B cell (primary cell): ENCODE data around the gene MYOD1. TPM values are rescaled to one million over a fixed set of nuclear protein-coding genes. Genes with fewer than 3 reads are reported as not detected.

Experiments
- ATAC-seq: fragments of 200-7000 bp; cut with Tn5 transposase; one replicate; pipeline ENCODE4 v1.10.0; 2021; ENCODE audit warnings: low read depth, mild to moderate bottlenecking, moderate number of reproducible peaks, moderate library complexity
- CTCF ChIA-PET: fragments of 350-600 bp; sonication (Branson Sonifier 250); formaldehyde crosslinking; loops from one replicate; lab custom pipeline; 2021; ENCODE audit warnings: antibody characterized with exemption, inconsistent platforms; lab: Charles Lee
- POLR2A ChIA-PET: fragments of 350-600 bp; sonication (Branson Sonifier 250); formaldehyde crosslinking; loops from one replicate; lab custom pipeline; 2021; ENCODE audit warnings: antibody characterized with exemption; lab: Charles Lee
- DNase-seq: peaks from one replicate; pipeline ENCODE4 v3.0.0; 2013
- H2AFZ ChIP-seq: 2 replicates; pipeline ENCODE4 v1.6.1; 2012; ENCODE audit warnings: mild to moderate bottlenecking, low read depth, low read length; ENCODE audit not compliant: insufficient read depth, poor library complexity, severe bottlenecking
- H3K27ac ChIP-seq, 2 donors: 1 replicate in 1 of 2; 2 replicates in 1 of 2; pipeline ENCODE4 v1.5.1; 2012 to 2013; ENCODE audit warnings: low read length in 2 of 2, mild to moderate bottlenecking in 2 of 2, moderate library complexity in 1 of 2
- H3K27me3 ChIP-seq, 4 experiments: fragments of 200-600 bp in 1 of 4; sonication (generic) in 1 of 4; replicated peaks in 1 of 4; 1 replicate in 2 of 4; 2 replicates in 2 of 4; pipeline versions ENCODE4 v1.6.1 to v1.7.0; 2013 to 2016; ENCODE audit warnings: low read length in 3 of 4, mild to moderate bottlenecking in 2 of 4, mixed read lengths in 1 of 4, moderate library complexity in 1 of 4; ENCODE audit not compliant: insufficient read depth in 4 of 4, control insufficient read depth in 3 of 4; ENCODE audit errors: control extremely low read depth in 1 of 4
- H3K36me3 ChIP-seq, 2 experiments: replicated peaks in 1 of 2; 1 replicate in 1 of 2; 2 replicates in 1 of 2; pipeline versions ENCODE4 v1.6.1 to v1.7.1; 2013; ENCODE audit warnings: low read length in 1 of 2; ENCODE audit not compliant: insufficient read depth in 2 of 2, control insufficient read depth in 1 of 2; ENCODE audit errors: control extremely low read depth in 1 of 2, extremely low read depth in 1 of 2
- H3K4me1 ChIP-seq, 2 donors: fragments of 200-600 bp in 1 of 2; sonication (generic) in 1 of 2; 1 replicate in 1 of 2; 2 replicates in 1 of 2; pipeline versions ENCODE4 v1.5.1 to v1.6.1; 2013 to 2017; ENCODE audit warnings: low read length in 2 of 2; ENCODE audit not compliant: control insufficient read depth in 2 of 2, insufficient read depth in 2 of 2
- H3K4me2 ChIP-seq: replicated peaks from 2 replicates; pipeline ENCODE3; 2012; ENCODE audit warnings: mild to moderate bottlenecking, low read depth, low read length; ENCODE audit not compliant: poor library complexity, severe bottlenecking
- H3K4me3 ChIP-seq, 5 experiments: fragments of 200-600 bp in 1 of 5; sonication (generic) in 1 of 5; 1 replicate in 3 of 5; 2 replicates in 2 of 5; pipeline versions ENCODE4 v1.5.1 to v1.7.0; 2011 to 2016; ENCODE audit warnings: low read length in 4 of 5, mild to moderate bottlenecking in 4 of 5, low read depth in 2 of 5, control low read depth in 1 of 5, moderate library complexity in 1 of 5; ENCODE audit not compliant: insufficient read depth in 1 of 5; ENCODE audit errors: control extremely low read depth in 1 of 5, extremely low read depth in 1 of 5
- H3K79me2 ChIP-seq: fragments of 200-600 bp; sonication (generic); one replicate; pipeline ENCODE4 v1.6.0; 2016; ENCODE audit warnings: low read length; ENCODE audit not compliant: control insufficient read depth, insufficient read depth
- H3K9ac ChIP-seq: fragments of 200-600 bp; sonication (generic); 2 replicates; pipeline ENCODE4 v1.6.1; 2017; ENCODE audit warnings: mild to moderate bottlenecking, low read length, moderate library complexity
- H3K9me3 ChIP-seq, 3 donors: one replicate each; pipeline versions ENCODE4 v1.6.1 to v1.7.1; 2013; ENCODE audit warnings: low read length in 2 of 3; ENCODE audit not compliant: control insufficient read depth in 2 of 3, insufficient read depth in 1 of 3; ENCODE audit errors: control extremely low read depth in 1 of 3
- H4K20me1 ChIP-seq: 2 replicates; pipeline ENCODE4 v1.6.0; 2012; ENCODE audit warnings: mild to moderate bottlenecking, low read length; ENCODE audit not compliant: insufficient read depth, control insufficient read depth, poor library complexity, severe bottlenecking
- H3K27ac Mint-ChIP-seq: one replicate; pipeline ENCODE4 v1.8.0; 2021; ENCODE audit warnings: mixed read lengths
- H3K27me3 Mint-ChIP-seq: one replicate; pipeline ENCODE4 v1.8.0; 2021; ENCODE audit warnings: mixed read lengths
- H3K4me1 Mint-ChIP-seq: one replicate; pipeline ENCODE4 v1.8.0; 2021; ENCODE audit warnings: mixed read lengths
- H3K4me3 Mint-ChIP-seq: one replicate; pipeline ENCODE4 v1.8.0; 2021; ENCODE audit warnings: mixed read lengths
- H3K9me3 Mint-ChIP-seq: one replicate; pipeline ENCODE4 v1.8.0; 2022; ENCODE audit warnings: mixed read lengths; ENCODE audit not compliant: insufficient read depth
- EZH2 ChIP-seq: IDR thresholded peaks from 2 replicates; pipeline ENCODE4 v1.6.1; 2012; ENCODE audit warnings: borderline replicate concordance, low read depth, mild to moderate bottlenecking, moderate library complexity, low read length; ENCODE audit not compliant: insufficient read depth, poor library complexity, severe bottlenecking
- WGBS: methylation state at CpG from one replicate; pipeline ENCODE4 v1.1.5; 2013; ENCODE audit warnings: missing lambda C conversion rate; ENCODE audit not compliant: insufficient coverage; 5-methylcytosine and 5-hydroxymethylcytosine counted together
- intact Hi-C: fragments of 100-400 bp; cut with micrococcal nuclease; formaldehyde crosslinking; loops from one replicate; pipeline ENCODE4 v1.10.0; 2022
- polyA plus RNA-seq: library from polyadenylated mRNA; depleted of rRNA; stranded (reverse); fragments of >200 nt; gene quantifications from 2 replicates; pipeline ENCODE4 v1.2.3, GENCODE V29; 2012
- total RNA-seq, 2 donors: library from RNA; stranded (reverse); fragments of 120-200 nt in 1 of 2; gene quantifications; 1 replicate in 1 of 2; 2 replicates in 1 of 2; pipeline versions ENCODE4 v1.2.3 to v1.2.4, GENCODE V29; 2013 to 2022
- TF ChIP-seq, protein P1 (sequence below): fragments of 200-600 bp; IDR thresholded peaks from one replicate; pipeline ENCODE4 v1.8.0; 2022; ENCODE audit warnings: antibody characterized with exemption, mild to moderate bottlenecking

The MYOD1 gene
- total and polyA plus RNA-seq, 2 donors (not counting 1 experiment from before 2014, with no cell fraction given): not detected

DNA sequence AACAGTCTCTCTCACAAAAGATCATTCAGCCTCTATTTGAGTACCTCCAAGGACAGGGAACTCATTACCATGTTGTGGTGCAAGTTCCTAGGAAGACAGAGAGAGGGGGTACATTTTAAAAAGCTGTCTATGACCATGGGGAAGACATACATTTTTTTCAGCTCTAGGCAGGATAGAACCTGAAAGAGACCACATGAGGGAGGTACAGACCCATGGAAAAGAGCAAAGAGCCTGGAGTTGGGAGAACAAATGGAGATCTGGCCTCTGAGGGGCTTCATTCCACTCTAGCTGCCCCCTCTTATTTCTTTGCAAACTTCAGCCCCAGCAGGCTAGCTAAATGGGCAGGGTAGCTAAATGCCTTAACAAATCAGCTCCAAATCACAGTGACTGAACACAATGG lies 51.5 kb downstream of the MYOD1 start:
- no peaks in the 10 kb centered on the region for H3K27me3 Mint-ChIP-seq
- no peaks in the 10 kb centered on the region for H3K4me1 ChIP-seq
- H3K4me1 Mint-ChIP-seq: no peaks in the 10 kb centered on the region
- H3K4me3 ChIP-seq: no peak overlapping the region
- H3K9ac ChIP-seq: no peak overlapping the region
- H3K27me3 ChIP-seq: no peaks in the 10 kb centered on the region
- H3K9me3 Mint-ChIP-seq: no peaks in the 10 kb centered on the region
- CTCF ChIA-PET: no interaction called here
- TF ChIP-seq, protein P1, sequence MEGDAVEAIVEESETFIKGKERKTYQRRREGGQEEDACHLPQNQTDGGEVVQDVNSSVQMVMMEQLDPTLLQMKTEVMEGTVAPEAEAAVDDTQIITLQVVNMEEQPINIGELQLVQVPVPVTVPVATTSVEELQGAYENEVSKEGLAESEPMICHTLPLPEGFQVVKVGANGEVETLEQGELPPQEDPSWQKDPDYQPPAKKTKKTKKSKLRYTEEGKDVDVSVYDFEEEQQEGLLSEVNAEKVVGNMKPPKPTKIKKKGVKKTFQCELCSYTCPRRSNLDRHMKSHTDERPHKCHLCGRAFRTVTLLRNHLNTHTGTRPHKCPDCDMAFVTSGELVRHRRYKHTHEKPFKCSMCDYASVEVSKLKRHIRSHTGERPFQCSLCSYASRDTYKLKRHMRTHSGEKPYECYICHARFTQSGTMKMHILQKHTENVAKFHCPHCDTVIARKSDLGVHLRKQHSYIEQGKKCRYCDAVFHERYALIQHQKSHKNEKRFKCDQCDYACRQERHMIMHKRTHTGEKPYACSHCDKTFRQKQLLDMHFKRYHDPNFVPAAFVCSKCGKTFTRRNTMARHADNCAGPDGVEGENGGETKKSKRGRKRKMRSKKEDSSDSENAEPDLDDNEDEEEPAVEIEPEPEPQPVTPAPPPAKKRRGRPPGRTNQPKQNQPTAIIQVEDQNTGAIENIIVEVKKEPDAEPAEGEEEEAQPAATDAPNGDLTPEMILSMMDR: no peak
- TF ChIP-seq EZH2: no peak
- no peak overlapping the region for H3K27ac Mint-ChIP-seq
- H3K4me2 ChIP-seq: no peak overlapping the region
- intact Hi-C loops: no loop called here
- H3K9me3 ChIP-seq: peaks cover 0 to 4% (median 0%) of the 10 kb centered on the region in 3 donors
- POLR2A ChIA-PET: no interaction called here
- ATAC-seq: no peak
- DNase-seq: no peak
- no peaks in the 10 kb centered on the region for H3K79me2 ChIP-seq
- no peaks in the 10 kb centered on the region for H3K36me3 ChIP-seq
- no peak overlapping the region for H3K4me3 Mint-ChIP-seq
- H3K27ac ChIP-seq: no peak overlapping the region
- no peak overlapping the region for H2AFZ ChIP-seq
- no peaks in the 10 kb centered on the region for H4K20me1 ChIP-seq

DNA sequence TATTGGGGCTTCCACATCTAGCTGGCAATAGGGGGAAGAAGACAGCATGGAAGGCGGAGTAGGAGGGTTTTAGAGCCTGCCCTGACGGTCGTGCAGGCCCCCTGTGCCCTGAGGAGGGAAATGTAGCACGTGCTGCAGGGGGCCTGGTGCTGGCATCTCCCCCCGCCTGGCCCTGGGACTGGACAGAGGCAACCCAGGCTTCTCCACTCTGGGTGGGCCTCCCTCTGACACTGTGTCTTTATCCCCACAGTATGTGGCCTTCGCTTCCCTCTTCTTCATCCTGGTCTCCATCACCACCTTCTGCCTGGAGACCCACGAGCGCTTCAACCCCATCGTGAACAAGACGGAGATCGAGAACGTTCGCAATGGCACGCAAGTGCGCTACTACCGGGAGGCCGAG lies 52.0 kb downstream of the MYOD1 start:
- Histone ChIP-seq H4K20me1 (no peaks in the 10 kb centered on the region), H3K9ac (no peak overlapping the region), H2AFZ (no peak overlapping the region), H3K27me3 (no peaks in the 10 kb centered on the region), H3K27ac (no peak overlapping the region), H3K36me3 (no peaks in the 10 kb centered on the region), H3K4me2 (no peak overlapping the region), H3K4me1 (no peaks in the 10 kb centered on the region), H3K9me3 (peaks cover 0 to 4% (median 0%) of the 10 kb centered on the region in 3 donors), H3K4me3 (no peak overlapping the region), H3K79me2 (no peaks in the 10 kb centered on the region)
- Mint-ChIP-seq H3K9me3 (no peaks in the 10 kb centered on the region), H3K4me3 (no peak overlapping the region), H3K27ac (no peak overlapping the region), H3K4me1 (no peaks in the 10 kb centered on the region), H3K27me3 (no peaks in the 10 kb centered on the region)
- no peak for TF ChIP-seq EZH2
- TF ChIP-seq, protein P1: no peak
- 87% methylated on average over 17 of the region's 17 CpGs for WGBS
- DNase-seq (no peak), ATAC-seq (no peak)
- POLR2A ChIA-PET: no interaction called here
- intact Hi-C loops: no loop called here
- CTCF ChIA-PET: no interaction called here

Other genes with a start within 250 kb of the MYOD1 start
- gene ABCC8, start 242.7 kb upstream of the MYOD1 start, total RNA-seq: 0.17 and 1.1 TPM in 2 replicates
- 0.03 and 0.22 TPM in 2 replicates for gene ABCC8, start 242.7 kb upstream of the MYOD1 start, polyA plus RNA-seq
- not detected in 2 replicates for gene USH1C, start 175.2 kb upstream of the MYOD1 start, total RNA-seq
- gene USH1C, start 175.2 kb upstream of the MYOD1 start, polyA plus RNA-seq: not detected in 2 replicates
- not detected in 2 replicates for gene OTOG, start 172.3 kb upstream of the MYOD1 start, total RNA-seq
- gene OTOG, start 172.3 kb upstream of the MYOD1 start, polyA plus RNA-seq: not detected in 2 replicates
- gene KCNC1, start 15.2 kb downstream of the MYOD1 start, total RNA-seq: not detected in 2 replicates
- gene KCNC1, start 15.2 kb downstream of the MYOD1 start, polyA plus RNA-seq: not detected in 2 replicates